Pulmonary artery endothelial cell (primary cell): ENCODE data around the gene OR10H5. TPM values are rescaled to one million over a fixed set of nuclear protein-coding genes. Genes with fewer than 3 reads are reported as not detected.
"Not testable (repeated sequence)": the region's sequence is repeated elsewhere in the genome, so short reads cannot be mapped to it uniquely, and the experiment has no call there.

Experiments used
- DNase-seq: peaks from one replicate; pipeline ENCODE4 v3.0.0-alpha.2; 2011; ENCODE audit warnings: low read depth, low spot score
- total RNA-seq: library from RNA; depleted of rRNA; stranded (reverse); fragments of >200 nt; gene quantifications from 2 replicates; pipeline ENCODE4 v1.2.3, GENCODE V29; 2014

Gene OR10H5
- total RNA-seq, 1 donor from 2014 or later, result not detected

DNA sequence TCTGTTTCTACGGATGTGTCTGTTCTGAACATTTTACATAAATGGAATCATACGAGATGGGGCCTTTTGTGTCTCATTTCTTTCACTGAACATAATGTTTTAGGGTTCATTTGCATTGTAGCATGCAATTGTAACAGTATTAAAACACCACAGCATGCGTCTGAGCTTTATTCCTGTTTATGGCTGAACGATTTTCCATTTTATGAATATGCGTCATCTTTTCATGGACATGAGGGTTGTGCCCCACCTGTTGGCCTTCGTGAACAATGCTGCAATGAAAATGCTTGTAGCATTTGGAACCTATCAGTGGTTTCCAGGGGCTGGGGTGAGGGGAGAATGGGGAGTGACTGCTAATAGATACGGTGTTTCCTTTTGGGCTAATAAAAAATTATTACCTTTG, 22.9 kb downstream of the OR10H5 start:
- no peak for DNase-seq

- no peak for DNase-seq
These were observed 24.0 kb downstream of the OR10H5 start for GRCh38 chr19:15811476-15811875.

- DNase-seq, result no peak
These were observed 24.7 kb downstream of the OR10H5 start for GRCh38 chr19:15812060-15812722.

DNA sequence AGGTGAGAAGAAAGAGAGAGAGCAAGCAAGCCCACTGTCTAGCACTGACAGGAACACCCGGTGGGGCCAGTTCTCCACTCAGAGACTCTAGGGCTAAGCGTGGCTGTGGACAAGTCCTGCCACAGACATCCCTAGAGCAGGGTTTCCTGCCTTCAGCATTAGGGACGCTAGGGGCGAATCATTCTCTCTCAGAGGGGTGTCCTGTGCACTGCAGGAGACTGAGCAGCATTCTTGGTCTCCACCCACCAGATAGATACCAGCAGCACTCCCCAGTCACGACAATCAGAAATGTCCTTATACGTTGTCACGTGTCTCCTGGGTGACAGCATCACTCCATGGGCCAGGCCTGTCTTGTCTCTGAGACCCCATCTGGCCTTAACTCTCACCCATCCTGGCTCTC, 26.5 kb downstream of the OR10H5 start:
- no peak for DNase-seq

- DNase-seq, result no peak
These were observed 27.8 kb downstream of the OR10H5 start, which contains the start of gene OR10H1 for GRCh38 chr19:15815306-15815705. OR10H1 (minus strand) TSS chr19:15815664; CDS start chr19:15808037, 7,627 bp downstream.

GRCh38 chr19:15820646-15821045, 33.2 kb downstream of the OR10H5 start:
- DNase-seq, result no peak

- no peak for DNase-seq
These were observed 38.3 kb downstream of the OR10H5 start for GRCh38 chr19:15825753-15826152.

- DNase-seq, result no peak
These were observed 40.7 kb downstream of the OR10H5 start for GRCh38 chr19:15828121-15828610.

DNA sequence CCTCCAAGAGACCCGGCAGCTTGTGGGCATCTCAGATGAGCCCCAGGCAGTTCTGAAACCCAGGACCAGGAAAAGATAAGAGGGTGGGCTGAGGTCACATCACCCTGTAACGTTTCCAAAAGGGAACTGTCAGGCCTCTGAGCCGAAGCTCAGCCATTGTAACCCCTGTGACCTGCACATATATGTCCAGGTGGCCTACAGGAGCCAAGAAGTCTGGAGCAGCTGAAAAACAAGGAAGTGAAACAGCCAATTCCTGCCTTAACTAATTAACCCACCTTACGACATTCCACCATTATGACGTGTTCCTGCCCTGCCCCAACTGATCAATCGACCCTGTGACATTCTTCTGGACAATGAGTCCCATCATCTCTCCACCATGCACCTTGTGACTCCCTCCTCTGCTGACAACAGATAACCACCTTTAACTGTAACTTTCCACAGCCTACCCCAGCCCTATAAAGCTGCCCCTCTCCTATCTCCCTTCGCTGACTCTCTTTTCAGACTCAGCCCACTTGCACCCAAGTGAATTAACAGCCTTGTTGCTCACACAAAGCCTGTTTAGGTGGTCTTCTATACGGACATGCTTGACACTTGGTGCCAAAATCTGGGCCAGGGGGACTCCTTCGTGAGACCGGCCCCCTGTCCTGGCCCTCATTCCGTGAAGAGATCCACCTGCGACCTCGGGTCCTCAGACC, 41.3 kb downstream of the OR10H5 start:
- not testable (repeated sequence) for DNase-seq

DNA sequence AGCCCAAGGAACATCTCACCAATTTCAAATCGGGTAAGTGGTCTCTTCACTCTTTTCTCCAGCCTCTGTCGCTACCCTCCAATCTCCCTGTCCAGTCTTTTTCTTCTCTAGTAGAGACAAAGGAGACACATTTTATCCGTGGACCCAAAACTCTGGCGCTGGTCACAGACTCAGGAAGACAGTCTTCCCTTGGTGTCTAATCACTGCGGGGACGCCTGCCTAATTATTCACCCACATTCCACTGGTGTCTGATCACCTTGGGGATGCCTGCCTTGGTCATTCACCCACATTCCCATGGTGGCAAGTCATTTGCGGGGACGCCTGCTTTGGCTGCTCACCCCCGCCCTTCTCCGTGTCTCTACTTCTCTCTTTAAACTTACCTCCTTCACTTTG, 41.8 kb downstream of the OR10H5 start:
- DNase-seq, result no peak

DNA sequence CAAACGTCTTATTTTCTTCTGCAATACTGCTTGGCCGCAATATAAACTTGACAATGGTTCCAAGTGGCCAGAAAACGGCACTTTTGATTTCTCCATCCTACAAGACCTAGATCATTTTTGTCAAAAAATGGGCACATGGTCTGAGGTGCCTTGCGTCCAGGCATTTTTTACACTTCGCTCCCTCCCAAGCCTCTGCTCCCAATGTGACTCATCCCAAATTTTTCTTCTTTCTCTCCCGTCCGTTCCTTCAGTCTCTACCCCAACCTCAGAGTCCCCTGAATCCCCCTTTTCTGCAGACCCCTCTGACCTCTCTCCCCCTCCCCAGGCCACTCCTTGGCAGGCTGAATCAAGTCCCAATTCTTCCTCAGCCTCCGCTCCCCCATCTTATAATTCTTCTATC, 42.3 kb downstream of the OR10H5 start:
- DNase-seq, result no peak

DNA sequence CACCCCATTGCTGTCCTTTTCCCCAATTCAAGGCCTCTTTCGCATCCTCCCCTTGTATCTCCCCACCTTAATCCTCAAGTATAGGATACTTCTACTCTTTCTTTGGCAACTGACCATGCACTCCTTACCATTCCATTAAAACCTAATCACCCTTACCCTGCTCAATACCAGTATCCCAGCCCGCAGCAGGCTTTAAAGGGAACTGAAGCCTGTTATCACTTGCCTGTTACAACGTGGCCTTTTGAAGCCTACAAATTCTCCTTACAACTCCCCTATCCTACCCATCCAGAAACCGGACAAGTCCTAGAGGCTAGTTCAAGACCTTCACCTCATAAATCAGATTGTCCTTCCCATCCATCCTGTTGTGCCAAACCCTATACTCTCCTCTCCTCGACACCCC, 44.2 kb downstream of the OR10H5 start:
- no peak for DNase-seq

GRCh38 chr19:15834232-15834631, 46.8 kb downstream of the OR10H5 start:
- not testable (repeated sequence) for DNase-seq

- DNase-seq, result not testable (repeated sequence)
These were observed 48.3 kb downstream of the OR10H5 start for GRCh38 chr19:15835565-15836329.

GRCh38 chr19:15836330-15837220, 49.1 kb downstream of the OR10H5 start:
- peak; percentile 77 for DNase-seq

GRCh38 chr19:15837221-15837731, 49.8 kb downstream of the OR10H5 start:
- no peak for DNase-seq

DNA sequence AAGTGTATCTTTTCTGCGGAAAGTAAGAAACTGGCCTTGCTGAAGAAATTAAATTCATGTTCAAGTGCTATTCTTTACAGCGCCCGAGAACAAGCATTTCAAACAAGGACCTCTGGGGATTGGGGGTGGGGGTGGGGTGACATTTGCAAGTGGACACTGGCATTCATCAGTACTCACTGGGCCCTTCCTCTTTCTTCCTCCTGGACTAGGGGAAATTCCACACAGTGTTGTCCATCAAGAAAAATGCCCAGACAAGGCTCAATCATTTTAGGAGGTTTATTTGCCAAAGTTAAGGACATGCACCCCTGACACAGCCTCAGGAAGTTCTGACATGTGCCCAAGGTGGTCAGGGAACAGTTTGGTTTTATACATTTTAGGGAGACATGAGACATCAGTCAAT, 50.9 kb downstream of the OR10H5 start:
- no peak for DNase-seq

DNA sequence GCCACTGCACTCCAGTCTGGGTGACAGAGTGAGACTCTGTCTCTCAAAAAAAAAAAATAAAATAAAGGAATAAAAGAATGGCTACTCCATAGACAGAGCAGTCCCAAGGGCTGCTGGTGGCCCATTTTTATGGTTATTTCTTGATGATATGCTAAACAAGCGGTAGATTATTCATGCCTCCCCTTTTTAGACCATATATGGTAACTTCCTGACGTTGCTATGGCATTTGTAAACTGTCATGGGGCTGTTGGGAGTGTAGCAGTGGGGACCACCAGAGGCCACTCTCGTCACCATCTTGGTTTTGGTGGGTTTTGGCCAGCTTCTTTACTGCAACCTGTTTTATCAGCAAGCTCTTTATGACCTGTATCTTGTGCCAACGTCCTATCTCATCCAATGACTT, 52.4 kb downstream of the OR10H5 start:
- not testable (repeated sequence) for DNase-seq

- no peak for DNase-seq
These were observed 53.4 kb downstream of the OR10H5 start for GRCh38 chr19:15840833-15841232.

- no peak for DNase-seq
These were observed 54.6 kb downstream of the OR10H5 start for GRCh38 chr19:15841875-15842569.
